Liver (tissue), 9 donors: ENCODE results near the gene RHOXF2. TPM values are rescaled to one million over a fixed set of nuclear protein-coding genes. Genes with fewer than 3 reads are reported as not detected.

Experiments
- DNase-seq: peaks from one replicate; pipeline ENCODE4 v3.0.0-alpha.2; 2017; ENCODE audit warnings: low spot score
- H3K27ac ChIP-seq, 2 donors: one replicate each; pipeline ENCODE4 v1.7.0; 2013; ENCODE audit warnings: inconsistent platforms in 2 of 2, low read length in 2 of 2, control low read depth in 1 of 2, low read depth in 1 of 2, mild to moderate bottlenecking in 1 of 2
- H3K27me3 ChIP-seq, 4 donors: one replicate each; pipeline versions ENCODE4 v1.6.1 to v1.7.0; 2013; ENCODE audit warnings: low read length in 3 of 4, inconsistent platforms in 1 of 4, mild to moderate bottlenecking in 1 of 4, moderate library complexity in 1 of 4; ENCODE audit not compliant: control insufficient read depth in 4 of 4, insufficient read depth in 4 of 4
- H3K36me3 ChIP-seq, 4 donors: one replicate each; pipeline versions ENCODE4 v1.6.1 to v1.7.0; 2013; ENCODE audit warnings: low read length in 3 of 4, mild to moderate bottlenecking in 3 of 4, low read depth in 1 of 4, moderate library complexity in 1 of 4; ENCODE audit not compliant: control insufficient read depth in 4 of 4, insufficient read depth in 3 of 4
- H3K4me1 ChIP-seq, 4 donors: one replicate each; pipeline versions ENCODE4 v1.6.1 to v1.7.0; 2013; ENCODE audit warnings: low read length in 3 of 4, mild to moderate bottlenecking in 3 of 4, moderate library complexity in 1 of 4; ENCODE audit not compliant: control insufficient read depth in 4 of 4, insufficient read depth in 4 of 4
- H3K4me3 ChIP-seq, 3 donors: one replicate each; pipeline versions ENCODE4 v1.6.1 to v1.7.0; 2013; ENCODE audit warnings: low read length in 3 of 3, control low read depth in 1 of 3, low read depth in 1 of 3, mild to moderate bottlenecking in 1 of 3
- H3K9ac ChIP-seq, 2 donors: one replicate each; pipeline ENCODE4 v1.7.0; 2013; ENCODE audit warnings: low read length in 2 of 2, mild to moderate bottlenecking in 2 of 2, moderate library complexity in 2 of 2, control low read depth in 1 of 2, low read depth in 1 of 2
- H3K9me3 ChIP-seq, 4 donors: one replicate each; pipeline versions ENCODE4 v1.6.1 to v1.7.0; 2013; ENCODE audit warnings: low read length in 3 of 4; ENCODE audit not compliant: control insufficient read depth in 4 of 4
- EGR1 ChIP-seq, 2 donors: IDR thresholded peaks; 2 replicates each; pipeline ENCODE4 v1.6.1; 2016 to 2018; ENCODE audit warnings: antibody characterized with exemption in 2 of 2, low read depth in 2 of 2
- FOXA1 ChIP-seq: IDR thresholded peaks from 2 replicates; pipeline ENCODE4 v1.6.1; 2016; ENCODE audit warnings: antibody characterized with exemption
- FOXA2 ChIP-seq: IDR thresholded peaks from 2 replicates; pipeline ENCODE4 v1.6.1; 2016; ENCODE audit warnings: antibody characterized with exemption
- GABPA ChIP-seq, 2 donors: IDR thresholded peaks in 1 of 2; conservative IDR thresholded peaks in 1 of 2; 2 replicates each; pipeline ENCODE4 v1.6.1; 2016; ENCODE audit warnings: antibody characterized with exemption in 2 of 2, mild to moderate bottlenecking in 1 of 2, moderate library complexity in 1 of 2
- HNF4A ChIP-seq, 2 donors: conservative IDR thresholded peaks; 2 replicates each; pipeline ENCODE4 v1.6.1; 2016; ENCODE audit warnings: antibody characterized with exemption in 2 of 2, mild to moderate bottlenecking in 2 of 2
- HNF4G ChIP-seq: IDR thresholded peaks from 2 replicates; pipeline ENCODE4 v1.6.1; 2016; ENCODE audit warnings: antibody characterized with exemption
- JUND ChIP-seq, 2 donors: IDR thresholded peaks; 2 replicates each; pipeline ENCODE4 v1.6.1; 2016; ENCODE audit warnings: antibody characterized with exemption in 2 of 2
- NR2F2 ChIP-seq: IDR thresholded peaks from 2 replicates; pipeline ENCODE4 v1.6.1; 2016; ENCODE audit warnings: antibody characterized with exemption
- RAD21 ChIP-seq, 2 donors: IDR thresholded peaks; 2 replicates each; pipeline ENCODE4 v1.6.1; 2016; ENCODE audit warnings: antibody characterized with exemption in 2 of 2, mild to moderate bottlenecking in 2 of 2
- RXRA ChIP-seq, 2 donors: IDR thresholded peaks; 2 replicates each; pipeline ENCODE4 v1.6.1; 2017 to 2018; ENCODE audit warnings: antibody characterized with exemption in 2 of 2, mild to moderate bottlenecking in 1 of 2
- SP1 ChIP-seq: IDR thresholded peaks from 2 replicates; pipeline ENCODE4 v1.6.1; 2018; ENCODE audit warnings: antibody characterized with exemption, mild to moderate bottlenecking
- TAF1 ChIP-seq: conservative IDR thresholded peaks from 2 replicates; pipeline ENCODE4 v1.6.1; 2016; ENCODE audit warnings: antibody characterized with exemption, mild to moderate bottlenecking
- YY1 ChIP-seq: IDR thresholded peaks from 2 replicates; pipeline ENCODE4 v1.6.1; 2016; ENCODE audit warnings: antibody characterized with exemption, mild to moderate bottlenecking
- WGBS: extraction: QIAGEN DNeasy Blood & Tissue Kit; methylation state at CpG from one replicate; pipeline ENCODE4 v1.1.7; 2013; 5-methylcytosine and 5-hydroxymethylcytosine counted together
- polyA plus RNA-seq, 2 donors: library from polyadenylated mRNA; stranded (reverse) in 1 of 2; unstranded in 1 of 2; fragments of 200-250 nt in 1 of 2; fragments of >200 nt in 1 of 2; fragmentation: Nextera tagmentation in 1 of 2; extraction: Ambion mirVana in 1 of 2; gene quantifications; one replicate each; pipeline versions ENCODE4 v1.2.1 to v1.2.3, GENCODE V29; 2013 to 2015
- total RNA-seq, 2 donors: library from RNA; depleted of rRNA; stranded (reverse); fragments of >200 nt; gene quantifications; one replicate each; pipeline ENCODE4 v1.2.3, GENCODE V29; 2014
- TF ChIP-seq, protein P1 (sequence below): IDR thresholded peaks from 2 replicates; pipeline ENCODE4 v1.6.1; 2016; ENCODE audit warnings: antibody characterized with exemption
- TF ChIP-seq, protein P2 (sequence below): IDR thresholded peaks from 2 replicates; pipeline ENCODE4 v1.6.1; 2016; ENCODE audit warnings: antibody characterized with exemption
- TF ChIP-seq, protein P3 (sequence below): IDR thresholded peaks from 2 replicates; pipeline ENCODE4 v1.6.1; 2016; ENCODE audit warnings: antibody characterized with exemption
- TF ChIP-seq, protein P4 (sequence below): fragments of 150-350 bp; IDR thresholded peaks from 2 replicates; pipeline ENCODE4 v1.5.1; 2017; ENCODE audit warnings: improper control_type of control experiment, low read depth, low read length; ENCODE audit not compliant: missing input control
- TF ChIP-seq, protein P5 (sequence below): IDR thresholded peaks from 2 replicates; pipeline ENCODE4 v1.6.1; 2016; ENCODE audit warnings: antibody characterized with exemption, mild to moderate bottlenecking
- donor health status: healthy.
- donor health status: healthy.
- donor health status: healthy.
- donor health status: healthy.
- donor health status: healthy.

Gene RHOXF2
- total and polyA plus RNA-seq, 4 donors: not detected

DNA sequence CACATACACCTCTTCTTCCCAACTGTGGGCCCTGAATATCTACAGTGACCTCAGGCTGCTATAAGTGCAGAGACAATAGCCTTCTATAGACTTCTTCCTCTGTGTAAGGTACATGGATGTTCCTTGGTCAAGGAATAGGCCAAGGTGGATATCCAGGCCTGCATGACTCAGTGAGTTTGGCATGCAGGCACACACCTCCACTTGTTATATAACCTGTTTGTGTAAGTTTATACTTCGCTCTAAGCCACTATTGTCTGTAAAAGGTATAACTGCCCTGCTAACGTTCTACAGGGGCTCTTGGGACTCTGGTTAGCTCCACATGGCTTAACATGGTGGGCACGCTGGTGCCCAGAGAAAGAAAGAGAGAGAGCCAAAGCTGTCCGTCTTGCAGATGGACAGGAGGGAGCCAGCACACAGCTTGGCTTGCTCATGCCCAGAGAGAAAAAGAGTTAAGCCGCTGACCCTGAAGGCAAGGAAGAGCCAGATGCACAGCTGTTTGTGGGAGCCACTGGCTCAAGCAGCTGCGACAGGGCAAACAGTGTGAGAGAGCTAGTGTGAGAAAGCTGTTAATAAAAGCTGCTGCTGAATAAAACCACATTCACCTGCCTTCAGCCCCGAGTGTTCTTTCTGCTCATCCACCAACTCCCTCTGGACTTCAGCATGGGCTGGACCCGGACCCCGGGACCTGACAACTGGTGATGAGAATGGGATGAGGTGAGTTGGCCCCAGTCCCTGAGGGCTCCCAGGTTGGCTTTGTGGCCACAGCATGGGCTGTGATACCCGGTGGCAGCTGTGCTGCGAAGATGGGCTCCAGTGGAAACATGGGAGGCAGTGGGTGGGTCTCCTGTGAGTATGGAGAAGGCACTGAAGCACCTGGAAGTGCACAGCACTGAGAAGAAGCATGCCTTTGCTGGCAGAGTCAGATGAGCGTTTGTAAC is 47.7 kb downstream of the RHOXF2 start:
- Histone ChIP-seq H3K9me3 (no peaks in the 10 kb centered on the region), H3K27ac (no peak overlapping the region), H3K4me1 (no peaks in the 10 kb centered on the region), H3K36me3 (no peaks in the 10 kb centered on the region), H3K27me3 (peaks cover 0 to 3% (median 0%) of the 10 kb centered on the region in 4 donors), H3K4me3 (no peak overlapping the region), H3K9ac (no peak overlapping the region)
- 96% methylated on average over 12 of the region's 12 CpGs for WGBS
- no peak for DNase-seq
- TF ChIP-seq, protein P1, sequence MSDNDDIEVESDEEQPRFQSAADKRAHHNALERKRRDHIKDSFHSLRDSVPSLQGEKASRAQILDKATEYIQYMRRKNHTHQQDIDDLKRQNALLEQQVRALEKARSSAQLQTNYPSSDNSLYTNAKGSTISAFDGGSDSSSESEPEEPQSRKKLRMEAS: no peak
- TF ChIP-seq HNF4A (conservative IDR thresholded peaks at IDR 0.05) (no peak), TAF1 (no peak), SP1 (no peak), FOXA1 (no peak), NR2F2 (no peak), YY1 (no peak), JUND (IDR thresholded peaks at IDR 0.05) (no peak), EGR1 (IDR thresholded peaks at IDR 0.05; ENCODE audit: low read depth in 2 of 2) (no peak), HNF4G (no peak), RXRA (IDR thresholded peaks at IDR 0.05) (no peak)
- TF ChIP-seq, protein P2, sequence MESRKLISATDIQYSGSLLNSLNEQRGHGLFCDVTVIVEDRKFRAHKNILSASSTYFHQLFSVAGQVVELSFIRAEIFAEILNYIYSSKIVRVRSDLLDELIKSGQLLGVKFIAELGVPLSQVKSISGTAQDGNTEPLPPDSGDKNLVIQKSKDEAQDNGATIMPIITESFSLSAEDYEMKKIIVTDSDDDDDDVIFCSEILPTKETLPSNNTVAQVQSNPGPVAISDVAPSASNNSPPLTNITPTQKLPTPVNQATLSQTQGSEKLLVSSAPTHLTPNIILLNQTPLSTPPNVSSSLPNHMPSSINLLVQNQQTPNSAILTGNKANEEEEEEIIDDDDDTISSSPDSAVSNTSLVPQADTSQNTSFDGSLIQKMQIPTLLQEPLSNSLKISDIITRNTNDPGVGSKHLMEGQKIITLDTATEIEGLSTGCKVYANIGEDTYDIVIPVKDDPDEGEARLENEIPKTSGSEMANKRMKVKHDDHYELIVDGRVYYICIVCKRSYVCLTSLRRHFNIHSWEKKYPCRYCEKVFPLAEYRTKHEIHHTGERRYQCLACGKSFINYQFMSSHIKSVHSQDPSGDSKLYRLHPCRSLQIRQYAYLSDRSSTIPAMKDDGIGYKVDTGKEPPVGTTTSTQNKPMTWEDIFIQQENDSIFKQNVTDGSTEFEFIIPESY: no peak
- TF ChIP-seq, protein P3, sequence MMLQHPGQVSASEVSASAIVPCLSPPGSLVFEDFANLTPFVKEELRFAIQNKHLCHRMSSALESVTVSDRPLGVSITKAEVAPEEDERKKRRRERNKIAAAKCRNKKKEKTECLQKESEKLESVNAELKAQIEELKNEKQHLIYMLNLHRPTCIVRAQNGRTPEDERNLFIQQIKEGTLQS: no peak

DNA sequence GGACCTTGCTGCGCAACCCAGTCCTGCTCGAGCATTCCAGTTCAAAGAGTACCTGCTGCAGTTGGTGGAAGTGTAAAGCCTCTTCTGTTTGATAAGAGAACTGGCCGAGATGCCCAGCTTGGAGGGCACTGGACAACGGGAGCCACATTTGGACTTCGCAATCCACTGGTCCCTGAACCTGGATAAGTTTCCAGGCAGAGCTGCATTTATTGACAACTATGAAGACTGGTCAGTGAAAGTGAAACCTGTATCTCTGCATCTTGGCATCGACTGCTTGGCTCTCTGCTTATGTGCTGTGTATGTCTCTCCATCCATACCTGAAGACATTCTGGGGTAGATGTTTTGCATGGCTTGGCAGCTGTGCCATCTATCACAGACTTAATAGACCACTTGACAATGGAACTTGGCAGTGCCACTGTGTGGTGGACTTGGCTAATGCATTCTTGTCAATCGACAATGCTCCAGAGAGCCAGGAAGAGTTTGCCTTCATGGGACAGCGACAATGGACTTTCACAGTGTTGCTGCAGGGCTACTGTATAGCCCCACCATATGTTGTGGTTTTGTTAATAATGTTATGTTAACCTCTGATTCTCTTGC is 48.7 kb downstream of the RHOXF2 start:
- Histone ChIP-seq H3K4me3 (no peak overlapping the region), H3K36me3 (no peaks in the 10 kb centered on the region), H3K27ac (no peak overlapping the region), H3K9ac (no peak overlapping the region), H3K4me1 (no peaks in the 10 kb centered on the region), H3K27me3 (peaks cover 0 to under 1% (median 0%) of the 10 kb centered on the region in 4 donors), H3K9me3 (no peaks in the 10 kb centered on the region)
- 75% methylated on average over 8 of the region's 8 CpGs for WGBS
- no peak for DNase-seq
- TF ChIP-seq YY1 (no peak), GABPA (IDR thresholded peaks at IDR 0.05 in 1 of 2, conservative IDR thresholded peaks at IDR 0.05 in 1 of 2) (no peak), FOXA1 (no peak), HNF4A (conservative IDR thresholded peaks at IDR 0.05) (no peak), JUND (IDR thresholded peaks at IDR 0.05) (no peak), RXRA (IDR thresholded peaks at IDR 0.05) (no peak), EGR1 (IDR thresholded peaks at IDR 0.05; ENCODE audit: low read depth in 2 of 2) (no peak), NR2F2 (no peak), TAF1 (no peak), SP1 (no peak), HNF4G (no peak), FOXA2 (no peak), RAD21 (IDR thresholded peaks at IDR 0.05) (no peak)
- TF ChIP-seq, protein P3: no peak
- TF ChIP-seq, protein P4, sequence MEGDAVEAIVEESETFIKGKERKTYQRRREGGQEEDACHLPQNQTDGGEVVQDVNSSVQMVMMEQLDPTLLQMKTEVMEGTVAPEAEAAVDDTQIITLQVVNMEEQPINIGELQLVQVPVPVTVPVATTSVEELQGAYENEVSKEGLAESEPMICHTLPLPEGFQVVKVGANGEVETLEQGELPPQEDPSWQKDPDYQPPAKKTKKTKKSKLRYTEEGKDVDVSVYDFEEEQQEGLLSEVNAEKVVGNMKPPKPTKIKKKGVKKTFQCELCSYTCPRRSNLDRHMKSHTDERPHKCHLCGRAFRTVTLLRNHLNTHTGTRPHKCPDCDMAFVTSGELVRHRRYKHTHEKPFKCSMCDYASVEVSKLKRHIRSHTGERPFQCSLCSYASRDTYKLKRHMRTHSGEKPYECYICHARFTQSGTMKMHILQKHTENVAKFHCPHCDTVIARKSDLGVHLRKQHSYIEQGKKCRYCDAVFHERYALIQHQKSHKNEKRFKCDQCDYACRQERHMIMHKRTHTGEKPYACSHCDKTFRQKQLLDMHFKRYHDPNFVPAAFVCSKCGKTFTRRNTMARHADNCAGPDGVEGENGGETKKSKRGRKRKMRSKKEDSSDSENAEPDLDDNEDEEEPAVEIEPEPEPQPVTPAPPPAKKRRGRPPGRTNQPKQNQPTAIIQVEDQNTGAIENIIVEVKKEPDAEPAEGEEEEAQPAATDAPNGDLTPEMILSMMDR: no peak
- TF ChIP-seq, protein P1: no peak
- TF ChIP-seq, protein P2: no peak
- TF ChIP-seq, protein P5, sequence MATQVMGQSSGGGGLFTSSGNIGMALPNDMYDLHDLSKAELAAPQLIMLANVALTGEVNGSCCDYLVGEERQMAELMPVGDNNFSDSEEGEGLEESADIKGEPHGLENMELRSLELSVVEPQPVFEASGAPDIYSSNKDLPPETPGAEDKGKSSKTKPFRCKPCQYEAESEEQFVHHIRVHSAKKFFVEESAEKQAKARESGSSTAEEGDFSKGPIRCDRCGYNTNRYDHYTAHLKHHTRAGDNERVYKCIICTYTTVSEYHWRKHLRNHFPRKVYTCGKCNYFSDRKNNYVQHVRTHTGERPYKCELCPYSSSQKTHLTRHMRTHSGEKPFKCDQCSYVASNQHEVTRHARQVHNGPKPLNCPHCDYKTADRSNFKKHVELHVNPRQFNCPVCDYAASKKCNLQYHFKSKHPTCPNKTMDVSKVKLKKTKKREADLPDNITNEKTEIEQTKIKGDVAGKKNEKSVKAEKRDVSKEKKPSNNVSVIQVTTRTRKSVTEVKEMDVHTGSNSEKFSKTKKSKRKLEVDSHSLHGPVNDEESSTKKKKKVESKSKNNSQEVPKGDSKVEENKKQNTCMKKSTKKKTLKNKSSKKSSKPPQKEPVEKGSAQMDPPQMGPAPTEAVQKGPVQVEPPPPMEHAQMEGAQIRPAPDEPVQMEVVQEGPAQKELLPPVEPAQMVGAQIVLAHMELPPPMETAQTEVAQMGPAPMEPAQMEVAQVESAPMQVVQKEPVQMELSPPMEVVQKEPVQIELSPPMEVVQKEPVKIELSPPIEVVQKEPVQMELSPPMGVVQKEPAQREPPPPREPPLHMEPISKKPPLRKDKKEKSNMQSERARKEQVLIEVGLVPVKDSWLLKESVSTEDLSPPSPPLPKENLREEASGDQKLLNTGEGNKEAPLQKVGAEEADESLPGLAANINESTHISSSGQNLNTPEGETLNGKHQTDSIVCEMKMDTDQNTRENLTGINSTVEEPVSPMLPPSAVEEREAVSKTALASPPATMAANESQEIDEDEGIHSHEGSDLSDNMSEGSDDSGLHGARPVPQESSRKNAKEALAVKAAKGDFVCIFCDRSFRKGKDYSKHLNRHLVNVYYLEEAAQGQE: no peak
